Skeletal muscle satellite cell (primary cell): ENCODE measurements around the gene C9orf72.

Experiments
- H3K27me3 ChIP-seq: 2 replicates; pipeline ENCODE4 v1.7.0; 2013; ENCODE audit warnings: low read length; ENCODE audit not compliant: control insufficient read depth, insufficient read depth
- H3K36me3 ChIP-seq: 2 replicates; pipeline ENCODE4 v1.7.0; 2013; ENCODE audit warnings: mild to moderate bottlenecking, control low read depth, low read length; ENCODE audit not compliant: insufficient read depth
- H3K4me1 ChIP-seq: 2 replicates; pipeline ENCODE4 v1.7.0; 2013; ENCODE audit warnings: low read length; ENCODE audit not compliant: control insufficient read depth, insufficient read depth
- H3K4me2 ChIP-seq: 2 replicates; pipeline ENCODE4 v1.7.0; 2013; ENCODE audit warnings: mild to moderate bottlenecking, low read length
- H3K4me3 ChIP-seq: 2 replicates; pipeline ENCODE4 v1.7.0; 2013; ENCODE audit warnings: low read length
- H3K9ac ChIP-seq: 2 replicates; pipeline ENCODE4 v1.7.0; 2013; ENCODE audit warnings: mild to moderate bottlenecking, low read depth, low read length, moderate library complexity
- H3K9me3 ChIP-seq: replicated peaks from 2 replicates; pipeline ENCODE4 v1.7.0; 2013; ENCODE audit warnings: mild to moderate bottlenecking, control low read depth, low read length

C9orf72 gene

DNA sequence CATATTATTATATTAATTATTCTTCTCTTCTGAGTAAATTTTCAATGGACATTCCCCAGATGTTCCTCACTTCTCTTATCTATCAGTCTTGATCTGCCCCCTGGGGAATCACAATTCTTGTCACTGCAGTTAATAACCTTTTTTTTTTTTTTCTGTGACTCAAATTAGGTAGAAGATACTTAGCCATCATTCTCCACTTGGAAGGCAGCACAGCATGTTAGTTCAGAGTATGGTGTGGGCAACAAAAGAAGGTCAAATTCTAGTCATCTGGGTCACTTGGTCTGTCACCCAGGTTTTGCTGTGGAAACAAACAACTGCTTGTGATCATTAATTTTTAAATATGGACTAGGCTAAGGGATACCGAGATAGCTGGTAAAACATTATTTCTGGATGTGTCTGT, 35.5 kb downstream of the C9orf72 start:
- Histone ChIP-seq H3K36me3 (no peaks in the 10 kb centered on the region), H3K4me3 (no peak overlapping the region), H3K9me3 (no peaks in the 10 kb centered on the region), H3K4me2 (no peak overlapping the region), H3K27me3 (no peaks in the 10 kb centered on the region), H3K9ac (no peak overlapping the region), H3K4me1 (peaks cover 24% of the 10 kb centered on the region)

DNA sequence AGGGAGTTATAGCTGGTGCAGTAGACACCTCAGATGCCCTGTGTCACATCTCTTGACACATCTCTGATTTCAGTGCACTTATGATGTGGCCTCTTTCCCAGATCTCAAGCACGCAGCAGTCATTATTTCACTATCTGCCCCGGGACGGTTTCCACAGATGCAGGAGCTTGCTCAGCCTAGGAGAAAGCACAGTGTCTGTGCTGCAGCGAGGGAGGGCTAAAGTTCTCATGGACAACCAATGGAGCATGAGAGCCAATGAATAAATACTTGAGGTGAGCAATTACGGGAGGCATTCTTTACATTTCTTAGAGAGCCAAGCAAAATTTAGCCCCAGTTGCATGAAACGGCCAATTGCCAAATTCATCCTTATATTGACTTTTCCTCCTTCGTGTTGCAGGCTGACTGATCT, 36.2 kb downstream of the C9orf72 start:
- Histone ChIP-seq H3K27me3 (no peaks in the 10 kb centered on the region), H3K36me3 (no peaks in the 10 kb centered on the region), H3K4me1 (peaks cover 17% of the 10 kb centered on the region), H3K4me3 (no peak overlapping the region), H3K9ac (no peak overlapping the region), H3K9me3 (no peaks in the 10 kb centered on the region), H3K4me2 (no peak overlapping the region)

DNA sequence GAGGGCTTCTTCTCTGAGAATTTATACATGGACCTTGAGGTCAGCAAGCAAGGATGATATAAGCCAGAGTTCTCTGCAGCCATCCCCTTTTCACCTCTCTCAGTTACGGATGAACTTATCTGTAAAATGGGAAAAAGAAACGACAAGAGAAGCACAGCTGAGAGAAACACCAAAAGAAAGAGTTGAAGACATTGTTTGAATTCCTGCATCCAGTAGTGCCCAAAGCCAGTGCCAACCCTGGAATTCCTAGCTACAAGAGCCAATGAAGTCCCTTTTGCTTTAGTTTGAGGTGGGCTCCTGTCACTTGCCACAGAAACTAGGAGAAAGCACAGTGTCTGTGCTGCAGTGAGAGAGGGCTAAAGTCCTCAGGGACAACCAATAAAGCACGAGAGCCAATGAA, 37.1 kb downstream of the C9orf72 start:
- Histone ChIP-seq H3K36me3 (no peaks in the 10 kb centered on the region), H3K4me3 (no peak overlapping the region), H3K4me1 (peaks cover 17% of the 10 kb centered on the region), H3K4me2 (no peak overlapping the region), H3K27me3 (peaks cover 4% of the 10 kb centered on the region), H3K9ac (no peak overlapping the region), H3K9me3 (no peaks in the 10 kb centered on the region)

DNA sequence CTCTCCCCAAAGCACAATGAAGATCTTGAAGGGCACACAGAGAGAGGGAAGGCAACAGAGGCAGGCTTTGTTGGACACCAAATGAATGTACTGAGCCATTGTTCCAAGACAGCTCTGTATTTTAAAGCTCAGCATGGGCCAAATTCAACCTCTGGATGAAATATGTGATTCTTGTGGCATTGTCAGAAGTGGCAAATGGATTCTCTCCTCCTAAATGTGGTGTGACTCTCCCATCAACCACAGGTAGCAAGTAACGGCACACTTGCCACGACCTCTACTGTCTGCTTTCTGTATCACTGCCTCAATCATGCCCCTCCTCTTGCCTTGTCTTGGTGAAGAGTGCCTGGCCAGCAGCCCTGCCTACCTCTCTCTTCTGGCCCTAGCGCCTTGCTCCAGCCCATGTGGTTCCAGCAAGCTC, 37.6 kb downstream of the C9orf72 start:
- no peaks in the 10 kb centered on the region for H3K36me3 ChIP-seq
- H3K4me2 ChIP-seq: no peak overlapping the region
- H3K27me3 ChIP-seq: peaks cover 7% of the 10 kb centered on the region
- H3K9ac ChIP-seq: no peak overlapping the region
- H3K4me1 ChIP-seq: peaks cover 14% of the 10 kb centered on the region
- H3K9me3 ChIP-seq: no peaks in the 10 kb centered on the region
- H3K4me3 ChIP-seq: no peak overlapping the region

DNA sequence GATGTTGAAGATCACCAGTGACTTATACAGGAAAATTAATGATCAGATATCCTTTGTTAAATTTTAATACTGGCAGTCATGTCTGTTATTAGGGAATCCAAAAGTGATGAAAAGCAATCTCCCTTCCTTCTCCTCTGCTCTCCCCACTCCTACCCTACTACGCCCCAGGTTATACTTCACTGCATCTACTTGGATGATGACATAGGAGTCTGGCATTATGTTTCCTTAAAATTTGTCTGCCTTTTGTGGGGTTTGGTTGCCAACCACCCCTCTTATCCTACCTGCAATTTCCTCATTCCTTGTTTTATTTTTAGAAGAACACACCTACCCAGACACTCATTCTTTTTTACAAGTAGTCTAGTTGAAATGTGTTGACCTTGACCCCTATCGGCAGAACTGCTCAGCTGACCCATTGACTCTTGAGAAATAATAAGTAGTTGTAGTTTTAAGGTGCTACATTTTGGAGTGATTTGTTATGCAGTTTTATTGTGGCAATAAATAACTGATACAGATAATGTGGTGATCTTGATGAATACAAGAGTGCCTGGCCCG, 38.5 kb downstream of the C9orf72 start:
- H3K36me3 ChIP-seq: no peaks in the 10 kb centered on the region
- H3K9me3 ChIP-seq: no peaks in the 10 kb centered on the region
- H3K27me3 ChIP-seq: peaks cover 15% of the 10 kb centered on the region
- H3K4me3 ChIP-seq: no peak overlapping the region
- H3K9ac ChIP-seq: no peak overlapping the region
- H3K4me1 ChIP-seq: peaks cover 5% of the 10 kb centered on the region
- no peak overlapping the region for H3K4me2 ChIP-seq

DNA sequence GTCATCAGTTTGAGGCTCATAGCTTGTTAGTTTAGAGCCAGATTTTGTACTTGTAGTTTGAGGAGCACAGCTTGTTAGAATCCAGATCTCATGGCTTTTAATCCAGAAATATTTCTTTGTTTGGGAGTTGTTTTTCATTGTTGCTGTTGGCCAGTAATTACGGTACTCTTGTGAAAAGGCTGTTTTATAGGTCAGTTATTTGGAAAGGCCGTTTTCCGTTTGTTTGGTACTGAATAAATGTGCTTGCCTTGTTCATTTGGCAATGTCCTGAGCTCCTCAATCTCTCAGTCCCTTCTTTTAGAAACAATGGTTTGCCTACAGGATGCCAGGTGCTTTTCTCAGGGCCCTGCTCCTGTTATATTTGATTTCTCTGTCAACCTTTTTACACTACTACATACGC, 39.1 kb downstream of the C9orf72 start:
- Histone ChIP-seq H3K4me1 (no peaks in the 10 kb centered on the region), H3K27me3 (peaks cover 15% of the 10 kb centered on the region), H3K9me3 (no peaks in the 10 kb centered on the region), H3K9ac (no peak overlapping the region), H3K4me2 (no peak overlapping the region), H3K4me3 (no peak overlapping the region), H3K36me3 (no peaks in the 10 kb centered on the region)

DNA sequence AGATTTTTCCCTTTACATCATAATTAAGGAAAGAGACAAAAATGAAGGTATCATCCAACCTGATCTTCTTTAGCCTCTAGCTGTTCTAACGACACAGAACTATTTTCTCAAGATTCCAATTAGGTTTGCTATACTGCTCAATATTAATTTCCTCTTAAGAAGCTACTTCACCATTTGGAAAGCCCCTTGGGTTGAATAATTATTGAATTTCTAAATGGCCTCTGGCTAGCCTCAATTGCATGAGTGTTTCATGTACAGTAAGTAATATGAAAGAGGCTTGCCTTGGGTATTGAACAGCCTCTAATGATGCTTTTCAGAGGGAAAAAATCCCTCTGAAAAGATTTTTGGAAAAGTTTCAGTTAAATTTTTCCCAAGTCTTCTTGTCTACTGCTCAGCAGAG, 40.0 kb downstream of the C9orf72 start:
- no peak overlapping the region for H3K4me2 ChIP-seq
- no peak overlapping the region for H3K9ac ChIP-seq
- no peaks in the 10 kb centered on the region for H3K36me3 ChIP-seq
- H3K4me3 ChIP-seq: no peak overlapping the region
- H3K27me3 ChIP-seq: peaks cover 22% of the 10 kb centered on the region
- no peaks in the 10 kb centered on the region for H3K9me3 ChIP-seq
- H3K4me1 ChIP-seq: peaks cover 5% of the 10 kb centered on the region

DNA sequence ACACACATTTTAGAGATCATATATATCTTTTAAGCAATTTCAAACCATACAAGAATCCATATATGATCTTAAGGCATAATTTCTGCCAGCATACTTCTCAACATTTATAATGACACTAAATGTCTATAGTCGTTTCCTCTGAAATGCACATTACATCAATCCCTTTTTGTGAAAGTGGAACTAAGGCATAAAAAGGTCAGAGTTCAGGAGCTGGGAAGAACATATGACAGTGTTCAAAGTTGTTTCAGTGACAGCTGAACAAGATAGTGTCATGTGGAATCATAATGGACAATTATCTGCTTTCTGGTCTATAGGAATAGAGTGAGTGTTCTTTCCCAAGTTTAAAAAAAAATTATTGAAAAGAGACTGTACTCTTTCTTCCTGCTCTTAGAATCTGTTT, 41.2 kb downstream of the C9orf72 start:
- no peaks in the 10 kb centered on the region for H3K9me3 ChIP-seq

DNA sequence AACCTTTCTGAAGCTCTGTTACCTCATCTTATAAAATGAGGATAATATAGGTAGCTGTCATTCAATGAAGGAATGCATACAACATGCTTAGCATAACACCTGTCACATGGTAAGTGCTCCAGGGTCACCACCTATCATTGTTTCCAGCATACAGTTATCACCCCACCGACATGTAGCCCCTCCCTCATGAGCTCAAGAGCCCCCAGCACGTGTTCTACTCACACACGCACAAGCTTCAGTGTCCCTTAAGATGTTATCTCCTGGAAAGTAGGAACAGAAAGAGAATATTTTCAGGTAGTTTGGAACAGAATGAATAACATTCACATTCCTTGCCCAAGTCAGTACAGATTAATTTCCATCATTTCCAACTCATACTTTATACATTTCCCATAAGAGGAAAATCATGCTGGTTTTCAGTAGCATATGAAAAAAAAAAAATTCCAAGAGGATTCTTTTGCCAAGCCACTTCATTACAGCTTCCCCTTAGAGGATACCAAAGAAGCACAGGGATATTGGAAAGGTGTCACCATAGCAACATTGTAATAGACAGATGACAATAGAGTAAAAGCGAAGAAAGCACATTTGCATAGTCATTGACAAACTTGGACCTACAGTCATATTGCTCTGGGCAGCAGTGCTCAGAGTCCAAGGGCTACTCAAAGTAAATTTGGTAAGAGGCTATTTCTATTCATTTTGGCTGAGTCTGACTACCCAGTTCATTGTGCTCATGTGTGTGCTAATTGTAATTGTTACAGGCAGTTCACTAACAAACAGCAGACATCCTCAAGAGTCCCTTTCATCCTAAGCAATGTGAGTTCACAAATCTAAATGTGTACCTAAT, 42.1 kb downstream of the C9orf72 start:
- H3K4me2 ChIP-seq: no peak overlapping the region
- peaks cover 40% of the 10 kb centered on the region for H3K27me3 ChIP-seq
- no peak overlapping the region for H3K4me3 ChIP-seq
- H3K9me3 ChIP-seq: no peaks in the 10 kb centered on the region
- H3K9ac ChIP-seq: no peak overlapping the region
- H3K4me1 ChIP-seq: peaks cover 7% of the 10 kb centered on the region
- H3K36me3 ChIP-seq: no peaks in the 10 kb centered on the region

More for the DNA sequence above, 41.2 kb downstream of the C9orf72 start:
- H3K4me1 ChIP-seq: peaks cover 7% of the 10 kb centered on the region
- no peak overlapping the region for H3K4me2 ChIP-seq
- H3K4me3 ChIP-seq: no peak overlapping the region
- no peak overlapping the region for H3K9ac ChIP-seq
- no peaks in the 10 kb centered on the region for H3K36me3 ChIP-seq
- peaks cover 34% of the 10 kb centered on the region for H3K27me3 ChIP-seq

DNA sequence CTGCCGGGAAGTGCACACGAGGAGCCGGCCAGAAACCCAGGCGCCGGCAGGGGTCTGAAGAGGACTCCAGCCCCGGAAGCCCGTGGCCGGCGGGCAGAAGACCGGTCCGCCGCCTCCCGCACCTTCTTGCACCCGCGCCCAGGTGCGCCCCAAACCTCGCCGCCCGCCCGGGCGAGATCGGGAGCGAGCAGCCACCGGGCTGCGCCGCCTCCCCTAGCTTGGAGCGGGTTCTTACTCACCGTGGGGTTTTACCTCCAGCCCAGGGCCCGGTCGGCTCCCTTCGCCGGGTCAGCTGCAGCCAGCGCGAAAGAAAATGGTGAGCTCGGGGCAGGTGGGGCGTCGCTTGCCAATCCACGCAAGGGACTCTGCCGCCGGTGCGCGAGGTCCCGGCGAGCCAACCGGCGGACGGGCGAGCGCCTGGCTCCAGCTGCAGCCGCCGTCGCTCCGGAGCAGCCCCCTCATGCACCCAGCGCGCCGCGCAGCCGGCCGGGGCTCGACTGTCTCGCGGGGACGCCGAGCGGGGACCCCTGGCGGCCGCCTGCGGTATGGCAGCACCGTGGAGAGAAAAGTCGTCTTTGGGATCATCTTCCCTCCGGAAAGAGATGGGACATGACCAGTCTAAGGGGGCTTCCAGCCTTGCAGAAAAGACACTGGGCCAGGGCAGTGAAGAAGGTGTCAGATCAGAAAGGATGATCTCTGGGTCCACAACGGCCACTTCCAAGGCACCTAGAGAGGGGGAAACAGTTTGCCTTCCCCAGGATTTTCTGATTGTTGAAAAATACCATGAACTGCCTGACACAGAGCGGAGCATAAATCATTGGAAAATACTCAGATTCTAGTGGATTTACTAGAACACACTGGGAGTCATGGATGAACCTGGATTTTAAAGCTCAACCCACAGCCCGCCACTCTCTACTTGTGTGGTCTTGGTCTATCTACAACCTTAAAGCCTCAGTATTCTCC, 43.7 kb downstream of the C9orf72 start, which contains the start of gene MOB3B:
Gene MOB3B, minus strand, starts transcription at position 499 of the 963 bp plus-strand sequence. CDS start 74,264 bp downstream, outside the sequence.
- H3K4me3 ChIP-seq: peak within 1 kb of the TSS; percentile 73
- peaks cover 7% of the 10 kb centered on the region for H3K4me1 ChIP-seq
- H3K4me2 ChIP-seq: peak within 1 kb of the TSS; percentile 99
- no peaks in the 10 kb centered on the region for H3K9me3 ChIP-seq
- peaks cover 52% of the 10 kb centered on the region for H3K27me3 ChIP-seq
- no peaks in the 10 kb centered on the region for H3K36me3 ChIP-seq
- H3K9ac ChIP-seq: peak within 1 kb of the TSS; percentile 29

DNA sequence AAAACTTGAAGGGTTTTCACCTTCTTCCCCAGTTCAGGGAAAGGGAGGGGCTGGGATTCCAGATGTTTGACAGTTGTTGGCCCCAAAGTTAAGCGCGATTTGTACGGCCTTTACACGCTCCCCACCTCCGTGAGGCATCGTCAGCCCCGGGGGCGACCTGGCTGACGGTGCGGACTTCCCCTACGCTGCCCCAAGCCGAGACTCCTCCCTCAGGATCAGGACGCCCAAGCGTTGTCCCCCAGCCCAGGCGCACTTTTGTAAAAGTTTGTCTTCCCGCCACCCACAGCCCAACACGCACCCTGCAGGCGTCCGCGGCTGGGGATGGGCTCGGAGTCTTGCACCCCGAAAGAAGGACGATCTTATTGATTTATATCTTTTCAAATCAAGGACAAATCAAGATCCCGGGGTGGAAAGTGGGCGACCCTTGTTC, 44.4 kb downstream of the C9orf72 start:
- Histone ChIP-seq H3K4me1 (peaks cover 7% of the 10 kb centered on the region), H3K4me3 (peak overlapping the region; percentile 73), H3K9ac (peak overlapping the region; percentile 29), H3K27me3 (peaks cover 56% of the 10 kb centered on the region), H3K9me3 (no peaks in the 10 kb centered on the region), H3K36me3 (no peaks in the 10 kb centered on the region), H3K4me2 (peak overlapping the region; percentile 99)
